GM12878 (cell line): Measurements from ENCODE around the gene RBM6. TPM values are rescaled to one million over a fixed set of nuclear protein-coding genes. Genes with fewer than 3 reads are reported as not detected.

Experiments
- ATAC-seq: fragments of 200-7000 bp; cut with Tn5 transposase; 3 replicates; pipeline ENCODE4 v1.9.1; 2020; ENCODE audit warnings: mild to moderate bottlenecking, moderate library complexity
- BruUV-seq: library from RNA; stranded (reverse); fragments of 400-500 nt; replicated peaks from 2 replicates; lab custom pipeline; 2021; lab: Mats Ljungman, UMichigan
- CTCF ChIA-PET: fragments of 300-600 bp; sonication (Branson Sonifier 250); formaldehyde crosslinking; extraction: SDS; loops from one replicate; lab custom pipeline; 2021; ENCODE audit warnings: inconsistent platforms; lab: Yijun Ruan, JAX
- POLR2A ChIA-PET: fragments of 350-600 bp; formaldehyde crosslinking; extraction: SDS; loops from one replicate; lab custom pipeline; 2021; ENCODE audit warnings: inconsistent platforms; lab: Charles Lee
- RAD21 ChIA-PET: fragments of 300-600 bp; sonication (Branson Sonifier 250); formaldehyde crosslinking; loops from one replicate; lab custom pipeline; 2023; ENCODE audit warnings: antibody characterized with exemption; ENCODE audit not compliant: unreplicated experiment; lab: Charles Lee
- SMC1A ChIA-PET: fragments of 300-600 bp; sonication (Branson Sonifier 250); formaldehyde crosslinking; loops from one replicate; lab custom pipeline; 2023; ENCODE audit not compliant: unreplicated experiment, uncharacterized antibody; lab: Charles Lee
- DNase-seq: peaks from one replicate; pipeline ENCODE4 v3.0.0-alpha.2; 2011; ENCODE audit warnings: low read depth, low spot score
- FAIRE-seq: peaks from 3 replicates; lab custom pipeline; 2011; peaks lifted over from hg19 to GRCh38; lab: Jason Lieb, UNC
- H2AFZ ChIP-seq: 2 replicates; pipeline ENCODE4 v1.6.0; 2011; ENCODE audit warnings: low read depth, low read length, control low read depth; ENCODE audit not compliant: control insufficient read depth
- H3K27ac ChIP-seq: 2 replicates; pipeline ENCODE4 v1.5.1; 2011; ENCODE audit warnings: control low read depth; ENCODE audit not compliant: control insufficient read depth, insufficient read depth
- H3K27me3 ChIP-seq, 2 experiments: replicated peaks in 1 of 2; 2 replicates each; pipeline versions ENCODE4 v1.6.0 to v1.6.1; 2011; ENCODE audit warnings: low read length in 1 of 2; ENCODE audit not compliant: control insufficient read depth in 2 of 2, insufficient read depth in 2 of 2
- H3K36me3 ChIP-seq, 2 experiments: 2 replicates each; pipeline ENCODE4 v1.5.1; 2011; ENCODE audit warnings: low read length in 1 of 2; ENCODE audit not compliant: control insufficient read depth in 2 of 2, insufficient read depth in 2 of 2
- H3K4me1 ChIP-seq: 2 replicates; pipeline ENCODE4 v1.6.1; 2011; ENCODE audit warnings: mild to moderate bottlenecking, low read length, moderate library complexity, mixed read lengths; ENCODE audit not compliant: control insufficient read depth, insufficient read depth
- H3K4me2 ChIP-seq: 2 replicates; pipeline ENCODE4 v1.6.0; 2011; ENCODE audit warnings: control low read depth; ENCODE audit not compliant: control insufficient read depth, insufficient read depth
- H3K4me3 ChIP-seq: fragments of 200-600 bp; sonication (generic); 2 replicates; pipeline ENCODE4 v1.5.1; 2016
- H3K79me2 ChIP-seq: 2 replicates; pipeline ENCODE4 v1.6.0; 2011; ENCODE audit warnings: low read length; ENCODE audit not compliant: control insufficient read depth, insufficient read depth
- H3K9ac ChIP-seq: 2 replicates; pipeline ENCODE4 v1.8.0; 2011; ENCODE audit warnings: low read length, control low read depth, mixed read lengths; ENCODE audit not compliant: control insufficient read depth, insufficient read depth
- H3K9me3 ChIP-seq: replicated peaks from 3 replicates; pipeline ENCODE4 v1.5.1; 2011; ENCODE audit warnings: mild to moderate bottlenecking, low read length; ENCODE audit not compliant: control insufficient read depth, insufficient read depth
- H4K20me1 ChIP-seq: 2 replicates; pipeline ENCODE4 v1.6.0; 2011; ENCODE audit not compliant: control insufficient read depth, insufficient read depth
- CEBPZ ChIP-seq: fragments of 150-350 bp; IDR thresholded peaks from 2 replicates; pipeline ENCODE4 v1.6.1; 2016; ENCODE audit warnings: low read depth, low read length
- JUNB ChIP-seq: IDR thresholded peaks from 2 replicates; pipeline ENCODE4 v1.6.1; 2016; ENCODE audit warnings: antibody characterized with exemption, mild to moderate bottlenecking
- MTA3 ChIP-seq: IDR thresholded peaks from 2 replicates; pipeline ENCODE4 v1.6.1; 2012; ENCODE audit warnings: low read length, inconsistent platforms, borderline replicate concordance
- NBN ChIP-seq: fragments of 450-650 bp; IDR thresholded peaks from 2 replicates; pipeline ENCODE4 v1.6.1; 2016
- POLR2AphosphoS2 ChIP-seq: IDR thresholded peaks from 2 replicates; pipeline ENCODE4 v1.6.1; 2011; ENCODE audit warnings: low read depth, mild to moderate bottlenecking, low read length, improper control_type of control experiment, moderate library complexity
- RB1 ChIP-seq: fragments of 450-650 bp; formaldehyde crosslinking; IDR thresholded peaks from 2 replicates; pipeline ENCODE4 v1.6.1; 2017; ENCODE audit warnings: mild to moderate bottlenecking, borderline replicate concordance
- SMC3 ChIP-seq: IDR thresholded peaks from 2 replicates; pipeline ENCODE4 v1.6.1; 2011; ENCODE audit warnings: low read length, improper control_type of control experiment, borderline replicate concordance
- ZBTB4 ChIP-seq: fragments of 450-650 bp; formaldehyde crosslinking; IDR thresholded peaks from 2 replicates; pipeline ENCODE4 v1.4.0; 2022; ENCODE audit warnings: mild to moderate bottlenecking, moderate library complexity
- WGBS: methylation state at CpG from one replicate; pipeline ENCODE4 v1.1.6; 2016; ENCODE audit warnings: low lambda C conversion rate; ENCODE audit not compliant: insufficient replicate concordance, insufficient coverage; ENCODE audit errors: missing lambda C conversion rate; 5-methylcytosine and 5-hydroxymethylcytosine counted together
- in situ Hi-C: fragments of 300-500 bp; cut with MboI; formaldehyde crosslinking; loops from 9 replicates; pipeline ENCODE4 v1.14.3; 2018; ENCODE audit warnings: mixed read lengths
- intact Hi-C: fragments of 100-400 bp; cut with micrococcal nuclease; formaldehyde crosslinking; loops from one replicate; pipeline ENCODE4 v1.14.2; 2022; ENCODE audit not compliant: unreplicated experiment
- polyA plus RNA-seq, 11 experiments: library from polyadenylated mRNA; depleted of rRNA in 4 of 11; unstranded in 6 of 11; stranded (reverse) in 5 of 11; fragments of >200 nt; fragmentation: Nextera tagmentation in 4 of 11; fragmentation: Illumina TruSeq in 1 of 11; extraction: Ambion mirVana in 4 of 11; extraction: Trizol in 1 of 11; gene quantifications; 1 replicate in 1 of 11; 2 replicates in 10 of 11; pipeline versions ENCODE4 v1.2.1 to v1.2.3, GENCODE V29; 2011 to 2016; ENCODE audit warnings: inconsistent platforms in 2 of 11, missing spikeins in 2 of 11, low read depth in 1 of 11
- total RNA-seq, 4 experiments: library from RNA; depleted of rRNA in 3 of 4; stranded (reverse); fragments of >200 nt in 3 of 4; fragmentation: Illumina TruSeq in 1 of 4; extraction: Trizol in 1 of 4; gene quantifications; 2 replicates each; pipeline versions ENCODE4 v1.2.1 to v1.2.3, GENCODE V29; 2013 to 2021
- TF ChIP-seq, protein P1 (sequence below): fragments of 450-650 bp; IDR thresholded peaks from 2 replicates; pipeline ENCODE4 v1.6.1; 2018; ENCODE audit warnings: mild to moderate bottlenecking, low read depth, moderate library complexity; ENCODE audit not compliant: partially characterized antibody

Gene RBM6
- total and polyA plus RNA-seq, 10 of the 15 experiments (the other 5 are each of a cell fraction or from before 2014, with no cell fraction given) = 45.3 to 103 (median 81.3) TPM

GRCh38 chr3:50047426-50047825 is 107.5 kb downstream of the RBM6 start:
- Histone ChIP-seq H3K9me3 (no peaks in the 10 kb centered on the region), H3K27me3 (no peaks in the 10 kb centered on the region), H3K4me2 (no peak overlapping the region), H3K4me1 (no peaks in the 10 kb centered on the region), H4K20me1 (no peaks in the 10 kb centered on the region), H3K36me3 (peaks cover 2 to 5% of the 10 kb centered on the region in 2 experiments; a peak in 3 of 4 replicates), H2AFZ (no peak overlapping the region), H3K27ac (no peak overlapping the region), H3K79me2 (no peaks in the 10 kb centered on the region), H3K9ac (no peak overlapping the region), H3K4me3 (no peak overlapping the region)
- BruUV-seq = no TSS peak
- in situ Hi-C loops (no loop called here), intact Hi-C loops (no loop called here)
- 94% methylated on average over 4 of the region's 4 CpGs for WGBS
- ChIA-PET SMC1A (interaction anchor here (1.0 to 1.5 kb wide), 2 partner anchors 10 to 49 kb away, joined by 3 to 4 read pairs; no protein-coding TSS in a partner anchor), RAD21 (no interaction called here), CTCF (interaction anchor here (1.4 to 1.5 kb wide), 2 partner anchors 9 to 63 kb away, joined by 3 to 8 read pairs; no protein-coding TSS in a partner anchor), POLR2A (interaction anchor here (0.6 kb wide), 1 partner anchor 46 kb away, joined by 8 read pairs; no protein-coding TSS in a partner anchor)
- no peak for FAIRE-seq
- DNase-seq = no peak
- ATAC-seq = no peak
- no peak for TF ChIP-seq MTA3
- TF ChIP-seq, protein P1, sequence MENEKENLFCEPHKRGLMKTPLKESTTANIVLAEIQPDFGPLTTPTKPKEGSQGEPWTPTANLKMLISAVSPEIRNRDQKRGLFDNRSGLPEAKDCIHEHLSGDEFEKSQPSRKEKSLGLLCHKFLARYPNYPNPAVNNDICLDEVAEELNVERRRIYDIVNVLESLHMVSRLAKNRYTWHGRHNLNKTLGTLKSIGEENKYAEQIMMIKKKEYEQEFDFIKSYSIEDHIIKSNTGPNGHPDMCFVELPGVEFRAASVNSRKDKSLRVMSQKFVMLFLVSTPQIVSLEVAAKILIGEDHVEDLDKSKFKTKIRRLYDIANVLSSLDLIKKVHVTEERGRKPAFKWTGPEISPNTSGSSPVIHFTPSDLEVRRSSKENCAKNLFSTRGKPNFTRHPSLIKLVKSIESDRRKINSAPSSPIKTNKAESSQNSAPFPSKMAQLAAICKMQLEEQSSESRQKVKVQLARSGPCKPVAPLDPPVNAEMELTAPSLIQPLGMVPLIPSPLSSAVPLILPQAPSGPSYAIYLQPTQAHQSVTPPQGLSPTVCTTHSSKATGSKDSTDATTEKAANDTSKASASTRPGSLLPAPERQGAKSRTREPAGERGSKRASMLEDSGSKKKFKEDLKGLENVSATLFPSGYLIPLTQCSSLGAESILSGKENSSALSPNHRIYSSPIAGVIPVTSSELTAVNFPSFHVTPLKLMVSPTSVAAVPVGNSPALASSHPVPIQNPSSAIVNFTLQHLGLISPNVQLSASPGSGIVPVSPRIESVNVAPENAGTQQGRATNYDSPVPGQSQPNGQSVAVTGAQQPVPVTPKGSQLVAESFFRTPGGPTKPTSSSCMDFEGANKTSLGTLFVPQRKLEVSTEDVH = no peak
- no peak for TF ChIP-seq JUNB
- TF ChIP-seq NBN = no peak
- no peak for TF ChIP-seq CEBPZ
- no peak for TF ChIP-seq SMC3
- TF ChIP-seq POLR2AphosphoS2 = no peak
- TF ChIP-seq RB1 = no peak
- no peak for TF ChIP-seq ZBTB4 (CRISPR knock-in tag)
- TF ChIP-seq, all 136 proteins: peak for 0
